ENCODE measurements around the gene RSBN1.
"Not testable (repeated sequence)": the region's sequence is repeated elsewhere in the genome, so short reads cannot be mapped to it uniquely, and the experiment has no call there.

Gene RSBN1

DNA sequence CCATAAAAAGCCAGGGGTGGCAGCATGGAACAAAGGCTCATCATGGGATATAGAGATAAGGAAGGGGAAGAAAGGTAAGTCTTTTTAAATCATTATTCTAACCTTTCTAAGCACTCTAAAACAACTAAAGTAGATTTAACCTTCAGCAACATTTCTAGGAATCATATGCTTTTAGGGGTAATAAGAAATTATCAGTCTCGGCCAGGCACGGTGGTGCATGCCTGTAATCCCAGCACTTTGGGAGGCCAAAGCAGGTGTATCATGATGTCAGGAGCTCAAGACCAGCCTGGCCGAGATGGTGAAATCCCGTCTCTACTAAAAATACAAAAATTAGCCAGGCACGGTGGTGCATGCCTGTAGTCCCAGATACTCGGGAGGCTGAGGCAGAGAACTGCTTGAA is 32.7 kb downstream of the RSBN1 start:
- DNase-seq, result no peak

- DNase-seq, result no peak
Observed at GRCh38 chr1:113777561-113777960, 34.7 kb downstream of the RSBN1 start.

GRCh38 chr1:113770031-113770430 is 42.2 kb downstream of the RSBN1 start:
- no peak for DNase-seq

DNA sequence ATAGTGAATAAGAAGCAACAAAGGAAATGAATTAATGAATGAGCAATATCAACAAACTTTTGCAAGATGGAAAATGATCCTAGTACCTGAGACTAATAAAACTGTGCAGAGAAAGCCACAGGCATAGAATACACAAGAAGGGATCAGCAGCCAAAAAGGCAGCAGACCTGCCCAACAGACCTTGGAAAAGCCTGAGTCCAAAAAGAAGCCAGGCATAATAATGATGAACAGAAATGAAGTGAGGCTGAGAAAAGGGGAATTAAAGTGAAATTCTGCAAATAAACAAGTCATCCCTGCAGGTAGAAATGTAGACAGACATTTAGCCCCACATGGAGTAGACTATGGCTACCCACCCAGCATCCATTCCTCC is 42.7 kb downstream of the RSBN1 start:
- DNase-seq, result no peak

- no peak for DNase-seq
Observed at GRCh38 chr1:113768916-113769600, 43.2 kb downstream of the RSBN1 start.

DNA sequence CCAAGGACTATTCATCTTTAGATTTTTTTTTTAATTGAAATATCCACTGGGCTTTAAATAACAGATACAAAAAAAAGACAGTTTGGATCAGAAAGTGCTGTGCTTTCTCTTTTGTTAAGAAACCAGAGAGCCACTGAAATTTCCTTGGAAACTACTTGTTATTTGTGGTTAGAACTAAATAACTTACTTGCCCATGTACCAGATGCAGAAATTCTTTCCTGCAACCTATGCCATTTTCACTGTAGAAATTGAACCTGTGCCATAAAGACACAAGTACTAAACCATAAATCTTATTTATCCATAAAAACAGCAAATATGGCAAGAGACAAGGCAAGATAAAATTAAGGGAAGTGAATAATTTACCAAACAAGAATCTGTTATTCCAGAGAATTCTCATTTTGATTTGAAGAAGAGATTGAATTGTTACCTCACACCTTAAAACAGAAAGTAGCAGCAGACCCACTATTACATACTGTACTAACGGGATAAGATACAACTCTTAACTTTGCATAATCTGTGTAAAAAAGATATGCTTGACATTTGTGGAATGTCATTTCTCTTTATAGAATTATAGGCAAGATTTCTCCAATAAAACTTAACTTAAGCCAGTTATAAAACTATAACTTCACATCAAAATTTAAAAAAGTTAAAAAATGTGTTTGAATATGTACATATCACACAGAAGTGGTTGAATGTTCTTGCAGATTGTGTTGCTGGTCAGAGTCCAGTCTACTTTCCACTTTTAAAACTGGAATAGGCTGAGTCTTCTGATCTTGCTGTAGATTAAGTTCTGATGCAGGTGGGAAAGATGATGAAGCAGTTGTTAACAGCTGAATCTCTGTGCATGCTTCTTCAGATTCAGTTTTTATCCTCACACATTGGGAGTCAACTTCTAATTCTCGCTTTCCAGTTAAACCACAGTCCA is 46.7 kb downstream of the RSBN1 start:
- no peak for DNase-seq

GRCh38 chr1:113763661-113764060 is 48.6 kb downstream of the RSBN1 start:
- no peak for DNase-seq

DNA sequence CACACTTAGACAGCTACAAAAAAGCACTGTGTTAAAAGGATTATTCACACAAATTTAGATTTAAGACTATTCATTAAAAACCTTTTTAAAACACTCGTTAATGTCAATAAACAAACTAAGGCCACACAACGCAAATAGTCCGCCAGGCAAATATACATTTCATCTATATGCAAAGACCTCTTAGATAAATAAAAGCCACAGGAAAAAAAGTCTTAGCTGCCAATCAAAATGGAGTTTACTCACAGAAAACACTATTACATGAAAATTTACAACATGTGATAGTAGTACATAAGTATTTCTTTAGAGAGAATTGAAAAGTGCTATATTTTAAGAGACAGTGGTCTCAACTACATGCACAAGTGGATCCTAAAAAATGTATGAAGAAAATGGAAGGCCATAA is 50.3 kb downstream of the RSBN1 start:
- DNase-seq, result no peak

GRCh38 chr1:113760102-113761080 is 51.9 kb downstream of the RSBN1 start:
- DNase-seq, result no peak

GRCh38 chr1:113759333-113760101 is 52.8 kb downstream of the RSBN1 start, which contains the start of gene PHTF1:
TSS of gene PHTF1 (minus strand) at chr1:113759486. CDS start at chr1:113758703, 783 bp downstream.
- peak; percentile 49 for DNase-seq

GRCh38 chr1:113758631-113759332 is 53.5 kb downstream of the RSBN1 start:
- DNase-seq, result no peak

DNA sequence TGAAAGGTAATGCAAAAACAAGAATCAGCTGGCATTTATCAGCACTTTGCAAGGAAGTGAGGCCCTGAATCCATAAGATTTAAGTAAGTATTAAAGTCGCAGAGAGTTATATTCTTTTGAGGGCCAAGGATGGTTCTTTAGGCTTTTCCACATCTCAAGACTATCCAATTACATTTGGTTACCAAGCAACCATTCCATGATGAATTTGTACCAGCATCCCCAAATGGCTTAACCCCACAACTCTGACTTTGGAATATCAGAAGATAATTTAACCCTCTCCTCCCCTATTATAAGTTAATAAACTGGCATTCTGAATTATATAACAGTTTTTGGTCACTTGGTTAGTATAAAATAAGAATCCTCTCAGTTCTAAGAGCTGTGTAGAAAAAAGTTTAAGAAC is 55.8 kb downstream of the RSBN1 start:
- DNase-seq, result no peak

DNA sequence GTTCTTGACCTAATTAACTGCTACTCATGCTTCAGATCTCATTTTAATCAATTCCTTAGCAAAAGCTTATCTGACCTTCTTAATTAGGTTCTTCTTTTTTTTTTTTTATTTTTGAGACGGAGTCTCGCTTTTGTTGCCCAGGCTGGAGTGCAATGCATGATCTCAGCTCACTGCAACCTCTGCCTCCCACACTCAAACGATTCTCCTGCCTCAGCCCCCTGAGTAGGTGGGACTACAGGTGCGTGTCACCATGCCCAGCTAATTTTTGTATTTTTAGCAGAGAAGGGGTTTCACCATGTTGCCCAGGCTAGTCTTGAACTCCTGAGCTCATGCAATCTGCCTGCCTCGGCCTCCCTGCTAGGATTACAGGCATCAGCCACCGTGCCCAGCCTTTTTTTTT is 58.9 kb downstream of the RSBN1 start:
- not testable (repeated sequence) for DNase-seq

- DNase-seq, result no peak
Observed at GRCh38 chr1:113751516-113751915, 60.8 kb downstream of the RSBN1 start.

DNA sequence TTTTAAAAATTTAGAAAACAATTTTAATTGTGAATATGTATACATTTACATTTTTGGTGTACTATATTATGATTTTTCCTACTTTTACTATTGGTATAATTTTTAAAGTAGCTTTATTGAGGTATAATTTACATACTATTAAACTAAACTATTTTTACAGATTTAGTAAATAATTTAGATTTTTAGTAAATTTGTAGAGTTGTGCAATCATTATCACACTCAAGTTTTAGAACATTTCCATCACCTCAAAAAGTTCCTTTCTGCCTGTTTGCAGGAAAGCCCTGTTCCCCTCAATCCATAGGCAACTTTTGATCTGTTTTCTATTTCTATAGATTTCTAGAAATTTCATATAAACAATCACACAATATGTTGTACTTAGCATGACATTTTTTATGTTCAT is 61.2 kb downstream of the RSBN1 start:
- DNase-seq, result no peak

- DNase-seq, result no peak
Observed at GRCh38 chr1:113749402-113749801, 62.9 kb downstream of the RSBN1 start.

DNA sequence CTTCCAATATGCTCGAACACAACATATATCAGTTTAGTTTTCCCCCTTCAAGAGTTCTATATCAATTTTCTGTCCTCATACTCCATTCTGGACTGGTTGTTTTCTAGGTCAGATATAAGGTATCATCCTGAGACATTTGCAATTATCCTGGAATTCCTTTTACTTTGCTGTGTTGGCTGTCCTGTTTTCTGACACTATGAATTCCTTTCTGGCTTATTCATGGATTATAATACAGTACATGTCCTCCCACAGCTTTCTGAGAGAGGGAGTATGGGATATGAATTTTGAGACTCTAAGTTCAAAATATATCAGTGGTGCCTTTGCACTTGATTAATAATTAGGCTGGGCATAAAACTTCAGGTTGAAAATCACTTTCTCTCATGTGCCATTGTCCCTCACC is 64.9 kb downstream of the RSBN1 start:
- no peak for DNase-seq

GRCh38 chr1:113745425-113745824 is 66.9 kb downstream of the RSBN1 start:
- DNase-seq, result no peak

- no peak for DNase-seq
Observed at GRCh38 chr1:113744114-113744513, 68.2 kb downstream of the RSBN1 start.

GRCh38 chr1:113742515-113742914 is 69.8 kb downstream of the RSBN1 start:
- no peak for DNase-seq

- DNase-seq, result no peak
Observed at GRCh38 chr1:113734357-113735055, 77.8 kb downstream of the RSBN1 start.
